K562 (cell line): ENCODE data around the gene KMT2A. TPM values are rescaled to one million over a fixed set of nuclear protein-coding genes. Genes with fewer than 3 reads are reported as not detected.

Experiments
- ATAC-seq: fragments of 200-7000 bp; cut with Tn5 transposase; 3 replicates; pipeline ENCODE4 v1.9.1; 2020; ENCODE audit warnings: moderate library complexity
- BruUV-seq: library from RNA; stranded (reverse); fragments of 400-500 nt; replicated peaks from 2 replicates; lab custom pipeline; 2021; lab: Mats Ljungman, UMichigan
- CTCF ChIA-PET: fragments of 300-600 bp; formaldehyde crosslinking; extraction: SDS; loops from one replicate; lab custom pipeline; 2021; ENCODE audit warnings: low intra/inter-chr PET ratio; lab: Yijun Ruan, JAX
- POLR2A ChIA-PET: fragments of 300-600, 350-650 bp; sonication (Branson Sonifier 250); formaldehyde crosslinking; extraction: SDS; loops from one replicate; lab custom pipeline; 2021; ENCODE audit warnings: antibody characterized with exemption, inconsistent platforms; lab: Yijun Ruan, JAX
- DNase-seq, 4 experiments: peaks; one replicate each; pipeline versions ENCODE4 v3.0.0 to v3.0.0-alpha.2; 2011 to 2018; ENCODE audit warnings: low spot score in 3 of 4, mixed read lengths in 3 of 4; ENCODE audit errors: extremely low read depth in 1 of 4
- FAIRE-seq: peaks from 2 replicates; lab custom pipeline; 2011; peaks lifted over from hg19 to GRCh38; lab: Jason Lieb, UNC
- H2AFZ ChIP-seq: 2 replicates; pipeline ENCODE4 v1.6.0; 2011; ENCODE audit warnings: low read depth, low read length, control low read depth, inconsistent platforms
- H3K27ac ChIP-seq: fragments of 200-600 bp; 3 replicates; pipeline ENCODE4 v1.8.0; 2011; ENCODE audit warnings: low read depth, mild to moderate bottlenecking, control low read depth, inconsistent platforms, low read length, moderate library complexity, mixed read lengths; ENCODE audit errors: extremely low read depth
- H3K27me3 ChIP-seq, 2 experiments: fragments of 300-600 bp in 1 of 2; 2 replicates in 1 of 2; 3 replicates in 1 of 2; pipeline versions ENCODE4 v1.6.0 to v1.8.0; 2011; ENCODE audit warnings: inconsistent platforms in 2 of 2, low read length in 2 of 2, mild to moderate bottlenecking in 1 of 2, mixed read lengths in 1 of 2, moderate library complexity in 1 of 2; ENCODE audit not compliant: control insufficient read depth in 2 of 2, insufficient read depth in 2 of 2
- H3K36me3 ChIP-seq: fragments of 300-600 bp; 3 replicates; pipeline ENCODE4 v1.8.0; 2011; ENCODE audit warnings: mild to moderate bottlenecking, low read length, inconsistent platforms; ENCODE audit not compliant: control insufficient read depth, insufficient read depth
- H3K4me1 ChIP-seq, 2 experiments: fragments of 200-600 bp in 1 of 2; replicated peaks in 1 of 2; 2 replicates in 1 of 2; 3 replicates in 1 of 2; pipeline versions ENCODE4 v1.5.1 to v1.8.0; 2011; ENCODE audit warnings: inconsistent platforms in 2 of 2, low read length in 2 of 2, mild to moderate bottlenecking in 1 of 2, mixed read lengths in 1 of 2, moderate library complexity in 1 of 2; ENCODE audit not compliant: control insufficient read depth in 2 of 2, insufficient read depth in 2 of 2
- H3K4me2 ChIP-seq: 2 replicates; pipeline ENCODE4 v1.6.1; 2011; ENCODE audit warnings: low read length, control low read depth, inconsistent platforms, mixed read lengths; ENCODE audit not compliant: insufficient read depth
- H3K4me3 ChIP-seq: fragments of 200-600 bp; sonication (generic), shearing (Covaris generic); 2 replicates; pipeline ENCODE4 v1.5.1; 2016; ENCODE audit warnings: control low read depth, inconsistent platforms
- H3K79me2 ChIP-seq: fragments of 200-600 bp; 3 replicates; pipeline ENCODE4 v1.8.0; 2011; ENCODE audit warnings: low read length, inconsistent platforms; ENCODE audit not compliant: control insufficient read depth, insufficient read depth
- H3K9ac ChIP-seq, 2 experiments: 2 replicates each; pipeline versions ENCODE4 v1.6.0 to v1.6.1; 2011; ENCODE audit warnings: low read depth in 2 of 2, low read length in 2 of 2, control low read depth in 1 of 2, inconsistent platforms in 1 of 2, mild to moderate bottlenecking in 1 of 2, mixed read lengths in 1 of 2; ENCODE audit not compliant: insufficient read depth in 1 of 2
- H3K9me1 ChIP-seq: one replicate; pipeline ENCODE4 v1.6.0; 2011; ENCODE audit warnings: inconsistent platforms, mild to moderate bottlenecking, low read length, moderate library complexity; ENCODE audit not compliant: control insufficient read depth, insufficient read depth
- H3K9me3 ChIP-seq: replicated peaks from 2 replicates; pipeline ENCODE4 v1.5.1; 2011; ENCODE audit warnings: low read depth, low read length, inconsistent platforms; ENCODE audit not compliant: control insufficient read depth, insufficient read depth
- H4K20me1 ChIP-seq: replicated peaks from 2 replicates; pipeline ENCODE4 v1.6.1; 2011; ENCODE audit warnings: low read length, inconsistent platforms, mixed read lengths; ENCODE audit not compliant: control insufficient read depth, insufficient read depth
- BHLHE40 ChIP-seq: IDR thresholded peaks from 2 replicates; pipeline ENCODE4 v1.6.1; 2011; ENCODE audit warnings: low read length, improper control_type of control experiment
- CBFA2T3 ChIP-seq: fragments of 450-650 bp; IDR thresholded peaks from 2 replicates; pipeline ENCODE4 v1.6.1; 2017
- CCAR2 ChIP-seq: fragments of 200-400 bp; formaldehyde crosslinking; IDR thresholded peaks from 2 replicates; pipeline ENCODE4 v1.6.1; 2017; ENCODE audit warnings: mild to moderate bottlenecking, low read depth, low read length
- CREM ChIP-seq: IDR thresholded peaks from 2 replicates; pipeline ENCODE4 v1.6.1; 2014; ENCODE audit warnings: antibody characterized with exemption, low read depth
- EGR1 ChIP-seq: fragments of 450-650 bp; conservative IDR thresholded peaks from 2 replicates; pipeline ENCODE4 v1.6.1; 2017; ENCODE audit warnings: mild to moderate bottlenecking
- GTF2E2 ChIP-seq: fragments of 200-800 bp; sonication (Bioruptor generic); IDR thresholded peaks from 2 replicates; pipeline ENCODE4 v1.6.1; 2016; ENCODE audit warnings: missing genetic modification characterization, missing compliant biosample characterization
- MTA2 ChIP-seq: fragments of 450-650 bp; IDR thresholded peaks from 2 replicates; pipeline ENCODE4 v1.6.1; 2016; ENCODE audit warnings: low read depth
- NCOA1 ChIP-seq: fragments of 450-650 bp; IDR thresholded peaks from 2 replicates; pipeline ENCODE4 v1.6.1; 2016; ENCODE audit warnings: low read depth
- PHB2 ChIP-seq: fragments of 450-650 bp; IDR thresholded peaks from 2 replicates; pipeline ENCODE4 v1.6.1; 2017; ENCODE audit warnings: low read depth
- PHF8 ChIP-seq: fragments of 200-600 bp; sonication (generic); IDR thresholded peaks from 2 replicates; pipeline ENCODE4 v1.6.1; 2012; ENCODE audit warnings: mixed run types, mild to moderate bottlenecking, inconsistent platforms, low read length, moderate library complexity, borderline replicate concordance
- PYGO2 ChIP-seq: fragments of 450-650 bp; IDR thresholded peaks from 2 replicates; pipeline ENCODE4 v1.6.1; 2016; ENCODE audit warnings: mild to moderate bottlenecking, missing genetic modification characterization, moderate library complexity, missing compliant biosample characterization
- RBBP5 ChIP-seq: fragments of 200-600 bp; sonication (generic); IDR thresholded peaks from 2 replicates; pipeline ENCODE4 v1.6.1; 2012; ENCODE audit warnings: borderline replicate concordance, mild to moderate bottlenecking, low read length, control low read depth, inconsistent platforms; ENCODE audit not compliant: insufficient read depth, poor library complexity, severe bottlenecking
- RBM34 ChIP-seq: fragments of 200-400 bp; formaldehyde crosslinking; IDR thresholded peaks from 2 replicates; pipeline ENCODE4 v1.6.1; 2018; ENCODE audit warnings: low read length, borderline replicate concordance; ENCODE audit not compliant: insufficient read depth
- RNF2 ChIP-seq: sonication (generic); IDR thresholded peaks from 2 replicates; pipeline ENCODE4 v1.6.1; 2016
- SAP30 ChIP-seq: fragments of 200-600 bp; sonication (generic); IDR thresholded peaks from 2 replicates; pipeline ENCODE4 v1.6.1; 2012; ENCODE audit warnings: borderline replicate concordance, low read depth, mild to moderate bottlenecking, moderate library complexity, low read length, control low read depth, inconsistent platforms; ENCODE audit not compliant: insufficient read depth, poor library complexity, severe bottlenecking
- ZBTB7A ChIP-seq: IDR thresholded peaks from 2 replicates; pipeline ENCODE4 v1.6.1; 2011; ENCODE audit warnings: low read depth, mild to moderate bottlenecking, low read length, moderate library complexity, borderline replicate concordance; ENCODE audit not compliant: control insufficient read depth
- ZFX ChIP-seq: sonication (generic); formaldehyde crosslinking; IDR thresholded peaks from 2 replicates; pipeline ENCODE4 v1.8.0; 2022; ENCODE audit warnings: mild to moderate bottlenecking, missing genetic modification reagents, moderate library complexity
- ZNF551 ChIP-seq: fragments of 250-450 bp; sonication (Bioruptor Pico); IDR thresholded peaks from 2 replicates; pipeline ENCODE4 v1.5.0; 2021; ENCODE audit warnings: mild to moderate bottlenecking, moderate library complexity
- ZSCAN32 ChIP-seq: fragments of 450-650 bp; formaldehyde crosslinking; IDR thresholded peaks from 2 replicates; pipeline ENCODE4 v1.4.0; 2020; ENCODE audit warnings: mild to moderate bottlenecking, moderate library complexity
- WGBS: fragments of 100-300 bp; shearing (Covaris generic); methylation state at CpG from one replicate; pipeline ENCODE4 v1.1.6; 2016; ENCODE audit warnings: low coverage, mixed read lengths; ENCODE audit not compliant: insufficient coverage; ENCODE audit errors: missing lambda C conversion rate; 5-methylcytosine and 5-hydroxymethylcytosine counted together
- in situ Hi-C: fragments of 300-500 bp; cut with MboI; formaldehyde crosslinking; loops from 4 replicates; pipeline ENCODE4 v1.15.0; 2018; ENCODE audit warnings: inconsistent platforms, mixed read lengths
- intact Hi-C: fragments of 100-400 bp; cut with micrococcal nuclease; formaldehyde crosslinking; loops from 2 replicates; pipeline ENCODE4 v1.14.2; 2022
- polyA plus RNA-seq, 8 experiments: library from polyadenylated mRNA; depleted of rRNA in 4 of 8; stranded (reverse) in 5 of 8; unstranded in 3 of 8; fragments of >200 nt; fragmentation: Nextera tagmentation in 2 of 8; fragmentation: Illumina TruSeq in 1 of 8; extraction: Ambion mirVana in 2 of 8; extraction: Trizol in 1 of 8; gene quantifications; 2 replicates each; pipeline versions ENCODE4 v1.2.1 to v1.2.3, GENCODE V29; 2011 to 2014; ENCODE audit warnings: inconsistent platforms in 1 of 8, missing spikeins in 1 of 8
- total RNA-seq, 7 experiments: library from RNA; depleted of rRNA in 6 of 7; stranded (reverse); fragments of >200 nt in 6 of 7; fragmentation: Illumina TruSeq in 2 of 7; extraction: Trizol in 2 of 7; gene quantifications; 2 replicates each; pipeline versions ENCODE4 v1.2.1 to v1.2.3, GENCODE V29; 2011 to 2021; ENCODE audit warnings: low replicate concordance in 1 of 7
- TF ChIP-seq, protein P1 (sequence below): sonication (generic); formaldehyde crosslinking; IDR thresholded peaks from 2 replicates; pipeline ENCODE4 v1.8.1; 2023; ENCODE audit warnings: mild to moderate bottlenecking, missing genetic modification reagents

The KMT2A gene
- total and polyA plus RNA-seq, 9 of the 15 experiments (the other 6 are each of a cell fraction or from before 2014, with no cell fraction given) = 9.6 to 59.9 (median 32.6) TPM

GRCh38 chr11:118435290-118435892 lies 901 bp upstream of the KMT2A start (continued):
- TF ChIP-seq ZNF551 (CRISPR knock-in tag) (no peak), CCAR2 (no peak), MTA2 (no peak), GTF2E2 (tag) (0 out of 2 replicates have a peak, but pooled peaks have one; percentile 14), ZSCAN32 (CRISPR knock-in tag) (no peak), NCOA1 (no peak), BHLHE40 (peak; percentile 40; the same call in 1 of the 2 replicates), PYGO2 (no peak)

- Histone ChIP-seq H3K36me3 (peaks cover 30% of the 10 kb centered on the region), H4K20me1 (peaks cover 40% of the 10 kb centered on the region), H2AFZ (peak overlapping the region; percentile 65; the same call in 1 of the 2 replicates), H3K4me3 (peak overlapping the region; percentile 91), H3K4me2 (peak overlapping the region; percentile 80), H3K9me3 (no peaks in the 10 kb centered on the region), H3K79me2 (peaks cover 56% of the 10 kb centered on the region), H3K9ac (peak overlapping the region; percentile 80 to 93), H3K27me3 (no peaks in the 10 kb centered on the region), H3K4me1 (peaks cover 35 to 37% of the 10 kb centered on the region in 2 experiments), H3K9me1 (no peaks in the 10 kb centered on the region), H3K27ac (peak overlapping the region; percentile 89)
- in situ Hi-C loops (no loop called here), intact Hi-C loops (loop anchor here (1.0 to 2.0 kb wide), 3 partner anchors 21 to 52 kb away; partner anchors contain the start of gene ATP5MG)
- ChIA-PET CTCF (no interaction called here), POLR2A (interaction anchor here (0.9 to 2.0 kb wide), 3 partner anchors 12 to 35 kb away, joined by 3 to 6 read pairs (median 4); no protein-coding TSS in a partner anchor)
- peak in 1 of 4 experiments; percentile 43 for DNase-seq
- FAIRE-seq = no peak
- 0% methylated on average over 5 of the region's 55 CpGs for WGBS
- BruUV-seq = no TSS peak
- ATAC-seq = peak; percentile 5; the same call in 2 of the 3 replicates
- TF ChIP-seq EGR1 = 0 out of 2 replicates have a peak, but pooled peaks have one; percentile 2
- TF ChIP-seq RBM34 = no peak
- TF ChIP-seq SAP30 = no peak
- 0 out of 2 replicates have a peak, but pooled peaks have one; percentile 6 for TF ChIP-seq CREM
- TF ChIP-seq PHF8 = peak; percentile 12; the same call in 1 of the 2 replicates
- TF ChIP-seq, protein P1, sequence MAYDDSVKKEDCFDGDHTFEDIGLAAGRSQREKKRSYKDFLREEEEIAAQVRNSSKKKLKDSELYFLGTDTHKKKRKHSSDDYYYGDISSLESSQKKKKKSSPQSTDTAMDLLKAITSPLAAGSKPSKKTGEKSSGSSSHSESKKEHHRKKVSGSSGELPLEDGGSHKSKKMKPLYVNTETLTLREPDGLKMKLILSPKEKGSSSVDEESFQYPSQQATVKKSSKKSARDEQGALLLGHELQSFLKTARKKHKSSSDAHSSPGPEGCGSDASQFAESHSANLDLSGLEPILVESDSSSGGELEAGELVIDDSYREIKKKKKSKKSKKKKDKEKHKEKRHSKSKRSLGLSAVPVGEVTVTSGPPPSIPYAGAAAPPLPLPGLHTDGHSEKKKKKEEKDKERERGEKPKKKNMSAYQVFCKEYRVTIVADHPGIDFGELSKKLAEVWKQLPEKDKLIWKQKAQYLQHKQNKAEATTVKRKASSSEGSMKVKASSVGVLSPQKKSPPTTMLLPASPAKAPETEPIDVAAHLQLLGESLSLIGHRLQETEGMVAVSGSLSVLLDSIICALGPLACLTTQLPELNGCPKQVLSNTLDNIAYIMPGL (CRISPR knock-in tag) = 0 out of 2 replicates have a peak, but pooled peaks have one; percentile 74
- TF ChIP-seq RBBP5 = peak; percentile 4
- TF ChIP-seq CBFA2T3 = no peak
- TF ChIP-seq RNF2 = no peak
- TF ChIP-seq ZBTB7A = peak; percentile 89
- TF ChIP-seq PHB2 = no peak
- TF ChIP-seq ZFX (CRISPR knock-in tag) = peak; percentile 58
Measured at GRCh38 chr11:118436639-118437207, 431 bp downstream of the KMT2A start.
